Measurements from ENCODE around the gene CDCP2.

GRCh38 chr1:54117815-54118563 lies 34.8 kb downstream of the CDCP2 start:
- TF ChIP-seq POLR2AphosphoS5 (IDR thresholded peaks at IDR 0.05; ENCODE audit: borderline replicate concordance, low read depth, low read length) (no peak), EZH2 (IDR thresholded peaks at IDR 0.05) (no peak)
